HG03159 (cell line): Measurements from ENCODE around the gene ERVW-1.

ENCODE experiments used
- ATAC-seq: cut with Tn5 transposase; IDR thresholded peaks from one replicate; pipeline ENCODE4 v1.9.1; 2021; ENCODE audit warnings: mild to moderate bottlenecking, moderate library complexity; ENCODE audit not compliant: unreplicated experiment

The ERVW-1 gene

DNA sequence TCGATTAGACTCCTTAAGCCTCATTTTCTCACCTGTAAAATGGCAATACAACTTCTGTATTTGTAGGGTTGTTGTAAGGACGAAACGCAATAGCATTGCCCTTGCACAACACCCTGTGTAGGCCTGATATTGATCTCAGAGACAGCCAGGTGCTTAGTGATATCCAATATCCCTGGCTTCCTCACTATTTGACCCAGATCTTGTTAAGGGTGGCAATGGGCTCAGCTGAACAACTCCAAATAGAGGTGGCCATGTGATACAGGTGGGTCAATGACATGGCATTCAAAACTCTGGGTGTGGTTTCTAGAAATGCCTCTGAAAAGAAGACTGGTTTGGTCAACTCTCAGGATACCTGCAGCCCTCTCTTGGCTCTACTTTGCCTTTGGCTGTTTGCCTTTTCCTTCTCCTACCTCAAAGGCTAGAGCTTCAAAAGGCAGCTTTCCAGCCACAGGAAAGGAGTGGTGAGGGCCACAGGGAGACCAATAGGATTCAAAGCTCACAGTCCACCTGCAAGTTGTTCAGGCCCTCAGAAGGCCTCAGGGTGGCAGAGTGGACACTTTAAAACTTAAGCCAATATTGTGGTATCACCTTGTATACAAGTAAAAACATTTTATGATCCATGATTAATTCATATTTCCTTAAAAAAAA, 45.3 kb downstream of the ERVW-1 start:
- no peak for ATAC-seq

DNA sequence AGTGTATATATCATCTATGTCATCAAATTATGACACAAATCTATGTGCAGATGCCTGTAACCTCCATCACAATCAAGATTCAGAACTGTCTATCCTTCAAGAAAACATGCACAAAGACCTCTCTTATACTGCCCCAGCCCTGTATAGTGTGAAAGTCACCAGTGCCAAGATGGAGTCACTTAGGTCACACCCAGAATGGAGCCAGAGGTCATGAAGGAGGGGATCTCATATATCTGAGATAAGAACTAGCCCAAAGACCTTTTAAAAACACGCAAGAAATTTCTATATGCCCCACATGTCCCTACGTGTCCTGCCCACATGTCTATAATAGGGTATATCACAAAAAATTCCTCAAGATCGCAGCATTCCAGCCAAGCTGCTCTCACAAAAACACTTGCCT, 50.6 kb downstream of the ERVW-1 start:
- ATAC-seq = no peak

GRCh38 chr7:92425311-92425947, 52.3 kb downstream of the ERVW-1 start:
- ATAC-seq = no peak

DNA sequence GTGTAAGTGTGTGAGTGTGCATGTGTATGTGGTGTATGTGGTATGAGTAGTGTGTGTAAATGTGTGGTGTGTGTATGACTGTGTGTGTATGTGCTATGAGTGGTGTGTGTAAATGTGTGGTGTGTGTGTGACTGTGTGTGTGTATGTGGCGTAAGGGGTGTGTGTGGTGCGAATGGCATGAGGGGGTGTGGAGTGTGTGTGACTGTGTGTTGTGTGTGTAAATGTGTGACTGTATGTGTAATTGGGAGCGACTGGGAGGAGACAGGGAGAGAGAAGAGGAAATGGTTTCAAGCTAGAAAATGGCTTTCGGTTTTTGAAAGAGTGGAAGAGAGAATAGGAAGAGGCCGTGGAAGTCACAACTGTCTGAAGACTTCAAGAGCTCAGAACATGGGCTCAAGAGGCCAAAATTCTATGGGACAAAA, 54.0 kb downstream of the ERVW-1 start:
- ATAC-seq = no peak

- no peak for ATAC-seq
Measured at GRCh38 chr7:92422926-92423325, 54.8 kb downstream of the ERVW-1 start.

DNA sequence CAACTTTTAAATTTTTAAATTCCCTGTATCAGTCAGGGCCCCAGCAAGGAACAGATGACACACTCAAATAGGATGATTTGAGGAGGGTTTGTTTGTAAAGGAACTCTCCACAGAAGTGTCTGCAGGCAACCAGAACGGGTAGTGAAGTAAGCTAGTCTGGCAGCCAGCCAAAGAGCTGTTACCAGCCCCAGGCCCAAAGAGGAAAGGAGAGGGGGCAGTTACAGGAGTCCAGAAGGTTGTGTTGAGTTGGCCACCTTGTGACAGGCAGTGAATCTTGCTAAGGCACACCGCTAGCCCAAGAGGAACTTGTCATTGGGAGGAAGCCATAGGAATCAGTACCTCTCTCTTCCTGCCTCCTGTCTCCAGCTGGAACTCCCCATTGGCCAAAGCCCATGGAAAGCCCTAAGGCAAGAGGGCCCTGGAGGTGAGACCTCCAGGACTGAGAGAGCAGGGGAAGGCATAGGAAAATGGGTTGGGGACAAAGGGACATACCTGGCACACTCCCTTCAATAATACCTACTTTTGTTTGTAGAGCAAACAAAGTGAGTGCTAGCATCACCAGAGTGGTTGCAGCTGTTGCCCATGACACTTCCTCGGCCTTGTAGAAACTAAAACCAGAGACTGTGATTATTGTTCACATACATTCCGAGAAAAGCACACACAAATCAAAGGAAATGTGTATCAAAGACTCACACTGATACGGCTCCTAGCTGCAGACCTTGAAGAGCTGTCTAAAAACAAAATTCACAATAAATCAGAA, 55.9 kb downstream of the ERVW-1 start:
- no peak for ATAC-seq
